Fibroblast of lung (primary cell): ENCODE measurements around the gene CLEC19A. TPM values are rescaled to one million over a fixed set of nuclear protein-coding genes. Genes with fewer than 3 reads are reported as not detected.

Experiments used
- DNase-seq, 2 donors: peaks; one replicate each; pipeline versions ENCODE4 v3.0.0 to v3.0.0-alpha.2; 2010; ENCODE audit warnings: low read depth in 2 of 2
- H2AFZ ChIP-seq: 2 replicates; pipeline ENCODE4 v1.5.1; 2012; ENCODE audit warnings: low read length, control low read depth, inconsistent platforms
- H3K27ac ChIP-seq: 2 replicates; pipeline ENCODE4 v1.5.1; 2011; ENCODE audit warnings: low read length, control low read depth; ENCODE audit not compliant: insufficient read depth
- H3K27me3 ChIP-seq: 2 replicates; pipeline ENCODE4 v1.5.1; 2011; ENCODE audit warnings: mild to moderate bottlenecking, low read length; ENCODE audit not compliant: control insufficient read depth, insufficient read depth
- H3K36me3 ChIP-seq: 2 replicates; pipeline ENCODE4 v1.5.1; 2011; ENCODE audit warnings: low read length; ENCODE audit not compliant: control insufficient read depth, insufficient read depth
- H3K4me1 ChIP-seq: 2 replicates; pipeline ENCODE4 v1.5.1; 2011; ENCODE audit warnings: low read length; ENCODE audit not compliant: control insufficient read depth, insufficient read depth; ENCODE audit errors: extremely low read depth
- H3K4me2 ChIP-seq: 2 replicates; pipeline ENCODE4 v1.5.1; 2011; ENCODE audit warnings: low read length, control low read depth; ENCODE audit not compliant: insufficient read depth; ENCODE audit errors: extremely low read depth
- H3K4me3 ChIP-seq, 4 experiments: fragments of 200-600 bp in 1 of 4; sonication (generic) in 1 of 4; replicated peaks in 1 of 4; 2 replicates each; pipeline ENCODE4 v1.5.1; 2011 to 2016; ENCODE audit warnings: low read length in 4 of 4, low read depth in 3 of 4, mild to moderate bottlenecking in 3 of 4, control low read depth in 2 of 4, inconsistent platforms in 1 of 4, mixed read lengths in 1 of 4; ENCODE audit not compliant: insufficient read depth in 1 of 4; ENCODE audit errors: control extremely low read depth in 1 of 4
- H3K79me2 ChIP-seq: 2 replicates; pipeline ENCODE4 v1.5.1; 2012; ENCODE audit warnings: mild to moderate bottlenecking, low read length, inconsistent platforms; ENCODE audit not compliant: control insufficient read depth, insufficient read depth
- H3K9ac ChIP-seq: 2 replicates; pipeline ENCODE4 v1.5.1; 2011; ENCODE audit warnings: mild to moderate bottlenecking, low read length, control low read depth; ENCODE audit not compliant: insufficient read depth
- H3K9me3 ChIP-seq: 2 replicates; pipeline ENCODE4 v1.5.1; 2012; ENCODE audit warnings: low read depth, low read length; ENCODE audit not compliant: control insufficient read depth, insufficient read depth
- H4K20me1 ChIP-seq: 2 replicates; pipeline ENCODE4 v1.5.1; 2011; ENCODE audit warnings: low read length; ENCODE audit not compliant: control insufficient read depth, insufficient read depth; ENCODE audit errors: extremely low read depth
- CTCF ChIP-seq, 2 donors: IDR thresholded peaks in 1 of 2; conservative IDR thresholded peaks in 1 of 2; 1 replicate in 1 of 2; 2 replicates in 1 of 2; pipeline ENCODE4 v1.5.1; 2011 to 2012; ENCODE audit warnings: low read length in 2 of 2, control low read depth in 1 of 2, inconsistent platforms in 1 of 2, low read depth in 1 of 2, mild to moderate bottlenecking in 1 of 2
- EZH2 ChIP-seq: IDR thresholded peaks from 2 replicates; pipeline ENCODE4 v1.5.1; 2012; ENCODE audit warnings: low read length, control low read depth, mild to moderate bottlenecking; ENCODE audit errors: missing control alignments
- polyA plus RNA-seq, 2 donors: library from polyadenylated mRNA; depleted of rRNA in 1 of 2; stranded (reverse) in 1 of 2; unstranded in 1 of 2; fragments of >200 nt; gene quantifications; 2 replicates each; pipeline ENCODE4 v1.2.1, GENCODE V29; 2011 to 2012; ENCODE audit warnings: missing spikeins in 1 of 2
- total RNA-seq: library from RNA; depleted of rRNA; stranded (reverse); fragments of >200 nt; gene quantifications from 2 replicates; pipeline ENCODE4 v1.2.1, GENCODE V29; 2014

CLEC19A gene
- total and polyA plus RNA-seq, 2 donors (not counting 1 experiment from before 2014, with no cell fraction given): not detected

DNA sequence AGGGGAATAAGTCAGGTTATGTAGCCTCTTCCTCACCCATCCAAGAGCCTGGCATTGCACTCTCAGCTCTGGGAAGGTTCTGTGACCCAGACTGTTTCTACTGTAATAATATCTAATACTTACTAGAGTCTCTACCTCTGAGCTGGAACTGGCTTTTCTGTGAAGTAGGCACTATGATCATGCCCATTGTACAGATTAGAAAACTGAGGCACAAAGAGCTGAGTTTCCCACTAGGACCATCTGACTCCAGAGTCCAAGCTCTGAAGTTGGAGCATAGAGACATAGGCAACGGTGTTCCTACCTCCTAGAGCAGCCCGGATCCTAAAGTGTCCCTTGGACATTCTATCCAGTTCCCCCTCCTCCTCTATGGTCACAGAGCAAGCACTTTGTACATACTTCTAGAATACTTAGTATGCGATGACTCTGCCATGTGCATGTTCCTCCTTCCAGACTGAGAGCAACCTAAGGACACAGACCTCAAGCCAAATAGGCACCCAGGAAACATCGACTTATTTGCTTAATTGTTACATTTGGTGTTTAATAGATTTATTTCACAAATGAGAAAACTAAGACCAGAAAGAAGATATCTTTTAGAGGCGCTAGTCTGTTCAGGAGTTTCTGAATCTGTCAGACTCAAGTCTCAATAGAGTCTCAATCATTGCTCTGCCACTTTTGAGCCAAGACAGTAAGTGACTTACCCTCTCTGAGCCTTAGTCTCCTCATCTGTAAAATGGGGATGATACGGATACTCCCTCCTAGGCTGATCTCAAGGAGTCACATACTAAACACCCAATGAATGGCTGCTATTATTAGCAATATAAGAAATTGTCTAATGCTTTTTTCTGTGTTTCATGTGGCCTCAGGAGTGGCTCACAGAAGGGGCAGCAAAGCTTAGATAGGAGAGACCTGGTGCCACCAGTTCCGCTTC, 3.6 kb downstream of the CLEC19A start:
- Histone ChIP-seq H3K4me2 (no peak overlapping the region), H3K27ac (no peak overlapping the region), H3K9me3 (no peaks in the 10 kb centered on the region), H3K4me1 (no peaks in the 10 kb centered on the region), H3K36me3 (no peaks in the 10 kb centered on the region), H3K9ac (no peak overlapping the region), H3K79me2 (no peaks in the 10 kb centered on the region), H3K27me3 (no peaks in the 10 kb centered on the region), H2AFZ (no peak overlapping the region), H3K4me3 (no peak overlapping the region), H4K20me1 (no peaks in the 10 kb centered on the region)
- no peak for DNase-seq
- TF ChIP-seq EZH2 (no peak), CTCF (conservative IDR thresholded peaks at IDR 0.05 in 1 of 2, IDR thresholded peaks at IDR 0.05 in 1 of 2; ENCODE audit: low read depth in 1 of 2, low read length in 2 of 2) (no peak)

- no peaks in the 10 kb centered on the region for H3K27me3 ChIP-seq
- no peak overlapping the region for H3K27ac ChIP-seq
- H3K79me2 ChIP-seq: no peaks in the 10 kb centered on the region
- no peaks in the 10 kb centered on the region for H3K9me3 ChIP-seq
- no peaks in the 10 kb centered on the region for H4K20me1 ChIP-seq
- no peaks in the 10 kb centered on the region for H3K4me1 ChIP-seq
- no peak for TF ChIP-seq EZH2
- no peak overlapping the region for H3K4me2 ChIP-seq
- H3K9ac ChIP-seq: no peak overlapping the region
- no peak for DNase-seq
- H2AFZ ChIP-seq: no peak overlapping the region
- H3K4me3 ChIP-seq: no peak overlapping the region
- no peaks in the 10 kb centered on the region for H3K36me3 ChIP-seq
These were observed 4.4 kb downstream of the CLEC19A start for GRCh38 chr16:19289811-19290485.

- Histone ChIP-seq H3K79me2 (no peaks in the 10 kb centered on the region), H3K4me2 (no peak overlapping the region), H3K4me1 (no peaks in the 10 kb centered on the region), H3K27me3 (no peaks in the 10 kb centered on the region), H3K36me3 (no peaks in the 10 kb centered on the region), H3K4me3 (no peak overlapping the region), H2AFZ (no peak overlapping the region), H3K27ac (no peak overlapping the region), H3K9me3 (no peaks in the 10 kb centered on the region), H3K9ac (no peak overlapping the region), H4K20me1 (no peaks in the 10 kb centered on the region)
- no peak for DNase-seq
- TF ChIP-seq CTCF (conservative IDR thresholded peaks at IDR 0.05 in 1 of 2, IDR thresholded peaks at IDR 0.05 in 1 of 2; ENCODE audit: low read depth in 1 of 2, low read length in 2 of 2) (no peak), EZH2 (no peak)
These were observed 5.3 kb downstream of the CLEC19A start for GRCh38 chr16:19290860-19291259.
